Mucosa of rectum (tissue), 2 donors: ENCODE data around the gene EBF3.

Experiments
- H3K27ac ChIP-seq, 2 donors: one replicate each; pipeline ENCODE4 v1.7.0; 2013; ENCODE audit warnings: inconsistent platforms in 2 of 2, low read depth in 2 of 2, low read length in 2 of 2
- H3K27me3 ChIP-seq, 2 donors: one replicate each; pipeline ENCODE4 v1.7.0; 2013; ENCODE audit warnings: low read length in 2 of 2; ENCODE audit not compliant: control insufficient read depth in 2 of 2, insufficient read depth in 2 of 2
- H3K36me3 ChIP-seq, 2 donors: one replicate each; pipeline ENCODE4 v1.7.0; 2013; ENCODE audit warnings: low read length in 2 of 2; ENCODE audit not compliant: control insufficient read depth in 2 of 2, insufficient read depth in 2 of 2
- H3K4me1 ChIP-seq, 2 donors: one replicate each; pipeline ENCODE4 v1.7.0; 2013; ENCODE audit warnings: low read length in 2 of 2, mild to moderate bottlenecking in 1 of 2; ENCODE audit not compliant: control insufficient read depth in 2 of 2, insufficient read depth in 2 of 2
- H3K4me3 ChIP-seq, 2 donors: one replicate each; pipeline ENCODE4 v1.7.0; 2013; ENCODE audit warnings: low read length in 2 of 2
- H3K9ac ChIP-seq, 2 donors: one replicate each; pipeline ENCODE4 v1.7.0; 2013; ENCODE audit warnings: low read length in 2 of 2, low read depth in 1 of 2, mild to moderate bottlenecking in 1 of 2
- H3K9me3 ChIP-seq, 2 donors: one replicate each; pipeline ENCODE4 v1.7.0; 2013; ENCODE audit warnings: low read length in 2 of 2; ENCODE audit not compliant: control insufficient read depth in 2 of 2
- donor health status: healthy.
- donor health status: Normal muscosa, but diverticular disease.

EBF3 gene

GRCh38 chr10:129844216-129844766 is 119.8 kb downstream of the EBF3 start:
- H3K4me1 ChIP-seq = no peaks in the 10 kb centered on the region
- H3K36me3 ChIP-seq = no peaks in the 10 kb centered on the region
- H3K27ac ChIP-seq = no peak overlapping the region
- H3K9ac ChIP-seq = no peak overlapping the region
- H3K4me3 ChIP-seq = no peak overlapping the region
- no peaks in the 10 kb centered on the region for H3K27me3 ChIP-seq
- no peaks in the 10 kb centered on the region for H3K9me3 ChIP-seq

GRCh38 chr10:129843702-129844101 is 120.4 kb downstream of the EBF3 start:
- no peaks in the 10 kb centered on the region for H3K36me3 ChIP-seq
- no peak overlapping the region for H3K4me3 ChIP-seq
- H3K27me3 ChIP-seq = no peaks in the 10 kb centered on the region
- no peak overlapping the region for H3K9ac ChIP-seq
- H3K4me1 ChIP-seq = no peaks in the 10 kb centered on the region
- H3K9me3 ChIP-seq = no peaks in the 10 kb centered on the region
- no peak overlapping the region for H3K27ac ChIP-seq

DNA sequence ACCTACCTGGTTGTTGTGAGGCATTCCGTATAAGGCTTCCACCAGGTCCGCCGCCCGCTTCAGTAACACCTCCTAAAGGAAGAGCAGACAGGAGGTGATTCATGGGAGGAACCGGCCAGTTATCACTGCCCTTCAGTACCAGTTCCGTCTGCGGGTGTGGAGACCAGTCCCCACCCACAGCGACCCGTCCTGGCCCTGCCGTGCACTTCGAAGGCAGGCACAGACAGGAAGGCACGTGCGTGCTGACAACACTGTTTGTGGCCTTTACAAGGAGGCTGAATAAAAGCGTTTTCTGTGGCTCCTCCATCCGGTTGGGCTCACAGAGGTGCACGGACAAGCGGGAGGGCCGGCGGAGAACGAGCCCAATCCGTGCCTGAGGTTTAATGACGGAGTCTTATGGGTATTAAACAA is 120.9 kb downstream of the EBF3 start:
- Histone ChIP-seq H3K9me3 (no peaks in the 10 kb centered on the region), H3K4me1 (no peaks in the 10 kb centered on the region), H3K36me3 (no peaks in the 10 kb centered on the region), H3K27ac (no peak overlapping the region), H3K4me3 (no peak overlapping the region), H3K9ac (no peak overlapping the region), H3K27me3 (no peaks in the 10 kb centered on the region)

DNA sequence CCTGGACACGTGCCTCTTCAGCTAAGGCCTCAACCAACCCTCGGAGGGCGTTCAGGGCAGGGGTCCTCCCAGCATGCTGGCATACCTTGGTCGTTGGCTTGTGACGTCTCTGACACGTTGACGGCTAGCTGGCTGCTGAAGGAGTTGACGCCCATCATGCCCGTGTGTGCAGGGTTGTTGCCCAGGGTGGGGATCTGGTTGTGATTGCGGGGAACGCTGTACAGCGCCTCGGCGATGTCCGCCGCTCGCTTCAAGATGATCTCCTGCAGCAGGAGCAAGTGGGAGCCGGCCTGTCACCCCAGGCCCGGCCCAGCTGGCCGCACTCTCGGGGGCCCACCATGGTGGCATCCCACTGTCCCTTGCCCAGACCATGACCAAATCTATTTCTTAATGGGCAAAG is 122.0 kb downstream of the EBF3 start:
- no peaks in the 10 kb centered on the region for H3K4me1 ChIP-seq
- H3K9me3 ChIP-seq = no peaks in the 10 kb centered on the region
- no peaks in the 10 kb centered on the region for H3K36me3 ChIP-seq

DNA sequence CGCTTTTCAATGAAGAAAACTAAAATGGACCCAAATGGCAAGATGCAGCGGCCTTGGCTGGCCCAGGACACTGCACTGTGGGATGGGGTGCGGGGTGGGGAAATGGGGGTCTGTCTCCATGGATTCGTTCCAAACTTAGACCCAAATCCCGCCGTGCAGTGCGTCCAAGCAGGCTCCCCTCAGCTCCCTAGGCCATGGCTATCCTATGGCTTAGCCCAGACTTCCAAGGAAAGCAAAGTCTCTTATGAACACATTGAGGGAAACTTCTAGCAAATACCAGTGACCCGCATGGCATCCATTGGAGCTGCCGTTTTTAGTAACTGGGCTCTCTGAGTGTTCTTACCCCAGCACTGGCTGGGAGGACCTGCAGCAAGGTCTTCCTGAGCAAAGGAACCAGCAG is 122.5 kb downstream of the EBF3 start:
- Histone ChIP-seq H3K9ac (no peak overlapping the region), H3K36me3 (no peaks in the 10 kb centered on the region), H3K9me3 (no peaks in the 10 kb centered on the region), H3K27ac (no peak overlapping the region), H3K4me3 (no peak overlapping the region), H3K27me3 (no peaks in the 10 kb centered on the region), H3K4me1 (no peaks in the 10 kb centered on the region)

More for the DNA sequence above, 122.0 kb downstream of the EBF3 start:
- H3K9ac ChIP-seq = no peak overlapping the region
- no peaks in the 10 kb centered on the region for H3K27me3 ChIP-seq
- H3K4me3 ChIP-seq = no peak overlapping the region
- no peak overlapping the region for H3K27ac ChIP-seq

- no peaks in the 10 kb centered on the region for H3K4me1 ChIP-seq
- H3K27ac ChIP-seq = no peak overlapping the region
- no peaks in the 10 kb centered on the region for H3K9me3 ChIP-seq
- H3K27me3 ChIP-seq = no peaks in the 10 kb centered on the region
- no peak overlapping the region for H3K4me3 ChIP-seq
- H3K9ac ChIP-seq = no peak overlapping the region
- no peaks in the 10 kb centered on the region for H3K36me3 ChIP-seq
Measured at GRCh38 chr10:129841071-129841470, 123.0 kb downstream of the EBF3 start.

- Histone ChIP-seq H3K4me3 (no peak overlapping the region), H3K9ac (no peak overlapping the region), H3K9me3 (no peaks in the 10 kb centered on the region), H3K27ac (no peak overlapping the region), H3K4me1 (no peaks in the 10 kb centered on the region), H3K36me3 (no peaks in the 10 kb centered on the region), H3K27me3 (no peaks in the 10 kb centered on the region)
Measured at GRCh38 chr10:129840196-129840590, 123.9 kb downstream of the EBF3 start.

GRCh38 chr10:129839285-129840195 is 124.5 kb downstream of the EBF3 start:
- H3K27ac ChIP-seq = no peak overlapping the region
- no peak overlapping the region for H3K9ac ChIP-seq
- no peaks in the 10 kb centered on the region for H3K36me3 ChIP-seq

DNA sequence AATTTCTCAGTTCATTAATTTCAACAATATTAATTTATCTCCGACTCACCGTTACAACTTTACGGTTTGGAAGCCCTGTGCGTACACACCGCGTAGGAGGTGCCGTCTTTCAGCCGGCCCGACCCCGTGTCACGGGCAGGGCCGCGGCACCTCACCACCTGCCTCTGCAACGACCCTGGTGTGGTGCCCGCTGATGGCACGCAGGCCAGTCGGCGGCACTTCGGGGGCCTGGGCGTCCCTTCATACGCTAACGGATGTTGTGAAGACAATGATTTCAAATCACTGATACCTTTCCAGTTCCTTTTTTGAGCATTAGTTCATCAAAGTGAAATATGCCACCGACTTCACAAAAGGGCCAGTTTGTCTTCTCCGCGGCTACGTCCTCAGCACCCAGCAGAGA is 125.3 kb downstream of the EBF3 start:
- Histone ChIP-seq H3K4me1 (no peaks in the 10 kb centered on the region), H3K36me3 (no peaks in the 10 kb centered on the region), H3K4me3 (no peak overlapping the region)

More at GRCh38 chr10:129839285-129840195, 124.5 kb downstream of the EBF3 start:
- Histone ChIP-seq H3K27me3 (no peaks in the 10 kb centered on the region), H3K4me3 (no peak overlapping the region), H3K4me1 (no peaks in the 10 kb centered on the region), H3K9me3 (no peaks in the 10 kb centered on the region)

DNA sequence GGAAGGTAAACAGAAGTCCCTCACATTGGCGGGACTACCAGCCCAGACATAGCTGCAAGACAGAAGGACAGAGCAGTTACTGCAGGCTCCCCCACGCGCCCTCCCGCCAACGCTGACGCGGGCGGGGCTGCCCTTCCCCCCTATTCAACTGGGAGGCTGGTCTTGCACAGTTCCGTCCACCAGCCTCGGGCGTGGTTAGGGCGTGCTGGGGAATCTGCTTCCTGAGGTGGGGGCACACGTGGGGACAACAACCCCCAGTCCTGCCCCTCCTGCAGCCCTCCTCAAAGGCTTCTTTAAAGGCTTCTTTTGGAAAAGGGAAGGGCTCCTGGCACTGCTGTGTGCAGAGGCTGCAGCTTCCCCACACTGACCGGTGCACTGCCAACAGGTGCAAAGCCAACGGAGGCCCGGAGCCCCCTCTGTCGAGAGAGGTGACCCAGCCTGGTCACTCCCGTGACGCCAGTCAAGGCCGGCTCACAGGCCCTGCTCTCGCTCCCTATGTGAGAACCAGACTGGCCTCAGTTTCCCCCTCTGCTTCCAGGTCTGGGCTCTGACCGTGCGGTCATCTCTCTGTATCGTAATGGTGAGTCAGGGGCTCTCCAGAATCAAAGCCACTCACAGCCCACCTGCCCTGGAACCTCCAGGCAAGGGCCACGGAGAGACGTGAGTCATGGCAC is 126.0 kb downstream of the EBF3 start:
- Histone ChIP-seq H3K27ac (no peak overlapping the region), H3K4me1 (no peaks in the 10 kb centered on the region), H3K27me3 (no peaks in the 10 kb centered on the region), H3K9me3 (no peaks in the 10 kb centered on the region), H3K4me3 (no peak overlapping the region), H3K9ac (no peak overlapping the region), H3K36me3 (no peaks in the 10 kb centered on the region)

More for the DNA sequence above, 125.3 kb downstream of the EBF3 start:
- Histone ChIP-seq H3K27ac (no peak overlapping the region), H3K9ac (no peak overlapping the region), H3K9me3 (no peaks in the 10 kb centered on the region), H3K27me3 (no peaks in the 10 kb centered on the region)
